ENCODE measurements around the gene MCTS1.
"Not testable (repeated sequence)": the region's sequence is repeated elsewhere in the genome, so short reads cannot be mapped to it uniquely, and the experiment has no call there.

The MCTS1 gene

DNA sequence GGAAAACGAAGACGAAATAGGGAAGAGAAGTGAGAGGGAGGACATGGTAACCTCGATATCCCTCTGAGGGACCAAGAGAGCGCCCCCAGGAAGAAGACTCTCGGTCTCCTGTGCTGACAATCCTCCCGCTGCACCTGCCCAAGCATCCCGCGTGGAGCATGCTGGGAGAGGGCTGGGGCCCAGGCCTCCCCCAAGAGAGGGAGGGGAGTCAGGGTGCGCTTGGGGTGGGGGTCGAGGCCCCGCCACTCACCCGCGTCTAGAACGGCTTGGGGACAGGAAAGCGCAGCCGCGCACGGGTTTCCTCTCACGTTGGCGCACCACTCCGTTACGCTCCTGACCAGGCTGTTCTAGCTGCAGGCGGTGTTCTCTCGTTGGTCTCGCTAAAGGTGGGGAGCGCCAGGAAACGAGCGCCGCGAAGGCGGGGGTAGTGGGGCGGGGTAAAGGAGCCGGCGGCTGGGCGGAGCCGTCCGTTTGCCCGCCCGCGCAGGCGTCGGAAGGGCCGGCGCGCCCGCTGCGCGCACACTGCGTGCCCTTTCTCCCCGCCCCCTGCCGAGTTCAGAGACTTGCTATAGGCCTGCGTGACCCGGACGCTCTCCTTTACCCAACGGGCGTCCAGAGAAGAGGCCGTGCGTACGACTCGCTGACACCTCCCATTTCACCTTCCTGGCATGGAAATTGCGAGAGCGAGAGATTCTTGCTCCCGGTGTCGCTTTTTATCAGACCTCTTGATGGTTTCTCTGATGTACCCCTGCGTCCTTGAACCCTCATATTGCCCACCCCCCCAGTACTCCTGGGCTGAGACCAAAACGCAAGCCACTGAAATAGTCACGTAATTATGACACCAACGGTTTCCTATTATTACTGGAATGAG lies 26.0 kb downstream of the MCTS1 start, which contains the start of gene C1GALT1C1:
C1GALT1C1 (minus strand) TSS at position 388 of the 871 bp plus-strand sequence. CDS start 2,888 bp downstream, outside the sequence.
- peak; percentile 98 for DNase-seq

DNA sequence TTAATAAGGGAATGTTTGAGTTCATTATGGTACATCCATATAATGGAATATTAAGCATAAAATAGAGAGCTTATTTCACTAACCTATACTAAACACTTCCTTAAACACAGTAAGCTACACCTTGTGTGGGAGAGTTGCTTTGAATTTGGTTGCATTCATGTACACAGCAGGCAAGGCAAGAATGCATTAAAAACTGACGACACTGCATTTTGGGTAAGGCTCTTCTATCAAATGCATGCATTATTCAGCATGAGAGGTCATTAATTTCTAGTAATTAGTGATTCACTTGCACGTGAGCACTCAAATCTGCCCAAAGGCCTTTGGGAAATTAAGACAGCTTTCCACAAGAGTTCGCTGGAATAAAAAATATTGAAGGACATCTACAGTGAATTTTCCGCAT lies 34.7 kb downstream of the MCTS1 start:
- DNase-seq: no peak

DNA sequence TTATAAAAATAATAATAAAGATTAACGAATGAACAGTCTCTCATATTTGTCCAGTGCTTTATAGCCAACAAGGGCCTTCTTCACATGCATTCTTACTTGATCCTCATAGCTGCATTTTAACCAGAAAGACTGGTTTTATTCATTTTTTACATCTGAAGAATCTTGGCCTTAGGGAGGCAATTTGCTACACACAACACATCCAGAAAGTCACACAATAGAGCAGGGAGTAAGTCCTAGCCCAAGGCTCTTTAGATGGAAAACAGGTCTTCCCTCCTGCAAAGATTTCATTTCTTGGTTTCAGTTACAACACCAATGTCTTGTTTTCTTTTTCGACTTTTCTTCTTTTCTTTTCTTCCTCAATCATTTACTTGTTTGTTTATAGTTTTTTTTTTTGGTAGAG lies 39.0 kb downstream of the MCTS1 start:
- DNase-seq: no peak

DNA sequence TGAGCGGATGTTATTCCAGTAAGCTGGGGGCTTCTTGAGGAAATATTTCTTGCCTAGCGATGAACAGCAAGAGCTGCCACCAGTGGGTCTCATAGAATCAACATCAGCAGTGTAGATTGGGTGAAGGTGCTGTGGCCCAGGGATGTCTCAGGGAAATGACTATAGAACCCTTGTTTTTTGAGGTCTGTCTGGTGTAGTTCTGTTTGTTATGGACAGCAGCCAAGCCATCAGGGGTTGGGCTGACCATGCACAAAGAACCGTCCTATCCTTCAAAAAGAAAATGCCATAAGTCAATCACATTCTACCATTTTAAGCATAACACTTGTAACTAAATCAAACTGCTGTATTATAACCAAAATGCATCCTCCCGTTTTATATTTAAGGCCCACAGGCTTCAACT lies 43.2 kb downstream of the MCTS1 start:
- DNase-seq: no peak

DNA sequence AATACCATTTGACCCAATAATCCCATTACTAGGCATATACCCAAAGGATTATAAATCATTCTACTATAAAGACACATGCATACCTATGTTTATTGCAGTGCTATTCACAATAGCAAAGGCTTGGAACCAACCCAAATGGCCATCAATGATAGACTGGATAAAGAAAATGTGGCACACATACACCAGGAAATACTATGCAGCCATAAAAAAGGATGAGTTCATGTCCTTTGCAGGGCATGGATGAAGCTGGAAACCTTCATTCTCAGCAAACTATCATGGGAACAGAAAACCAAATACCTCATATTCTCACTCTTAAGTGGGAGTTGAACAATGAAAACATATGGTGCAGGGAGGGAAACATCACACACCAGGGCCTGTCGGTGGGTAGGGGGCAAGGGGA lies 48.4 kb downstream of the MCTS1 start:
- DNase-seq: not testable (repeated sequence)

DNA sequence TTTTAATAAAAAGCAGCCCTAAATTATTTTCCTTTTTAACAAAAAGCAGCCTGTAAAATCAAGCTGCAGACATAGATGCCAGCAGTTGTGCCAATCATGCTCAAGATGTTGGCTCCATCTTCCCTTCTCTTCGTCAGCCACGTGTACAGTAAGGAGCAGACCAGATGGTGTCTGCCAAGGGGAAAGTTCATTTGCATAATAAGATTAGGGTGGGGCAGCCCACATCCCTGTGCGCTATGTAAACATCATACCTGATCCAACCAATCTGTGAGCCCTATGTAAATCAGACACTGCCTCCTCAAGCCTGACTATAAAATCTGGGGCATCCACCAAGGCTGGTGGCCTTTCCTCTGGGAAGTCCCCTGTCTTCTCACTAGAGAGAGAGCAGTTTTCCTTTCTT lies 49.1 kb downstream of the MCTS1 start:
- DNase-seq: no peak

DNA sequence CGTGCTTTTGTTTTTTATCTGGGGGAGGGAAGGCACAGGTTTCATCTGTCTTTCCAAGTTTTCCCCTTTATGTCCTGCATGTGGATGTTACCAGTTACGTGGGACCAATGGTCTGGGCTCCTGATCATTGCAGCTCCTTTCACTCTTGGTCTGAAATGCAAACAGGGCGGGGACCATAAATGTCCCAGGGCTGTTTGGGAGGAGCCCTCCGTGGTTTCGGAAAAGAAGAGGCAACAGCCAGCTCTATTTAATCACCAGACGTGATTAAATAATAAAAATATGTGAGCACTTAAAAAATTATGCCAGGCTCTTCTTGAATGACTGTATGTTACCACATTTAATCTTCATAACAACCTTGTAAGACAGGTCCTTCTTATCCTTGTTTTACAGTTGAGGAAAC lies 56.7 kb downstream of the MCTS1 start:
- DNase-seq: no peak
